Upper lobe of right lung (tissue), 1 donor: ENCODE measurements around the gene CEACAM7. TPM values are rescaled to one million over a fixed set of nuclear protein-coding genes. Genes with fewer than 3 reads are reported as not detected.

Source experiments
- ATAC-seq: fragments of 200-7000 bp; cut with Tn5 transposase; one replicate; pipeline ENCODE4 v1.9.1; 2020; ENCODE audit warnings: mild to moderate bottlenecking, moderate library complexity
- DNase-seq: peaks from one replicate; pipeline ENCODE4 v3.0.0-alpha.2; 2020
- H3K27ac ChIP-seq: fragments of 200-600 bp; one replicate; pipeline ENCODE4 v1.8.0; 2022
- H3K27me3 ChIP-seq: fragments of 200-600 bp; one replicate; pipeline ENCODE4 v1.8.0; 2022; ENCODE audit warnings: mild to moderate bottlenecking
- H3K36me3 ChIP-seq: fragments of 200-600 bp; one replicate; pipeline ENCODE4 v1.8.0; 2022
- H3K4me1 ChIP-seq: fragments of 200-600 bp; one replicate; pipeline ENCODE4 v1.8.0; 2022
- H3K4me3 ChIP-seq: fragments of 200-600 bp; one replicate; pipeline ENCODE4 v1.8.0; 2022; ENCODE audit warnings: mild to moderate bottlenecking
- H3K9me3 ChIP-seq: fragments of 200-600 bp; one replicate; pipeline ENCODE4 v1.8.0; 2022
- CTCF ChIP-seq: fragments of 200-600 bp; IDR thresholded peaks from one replicate; pipeline ENCODE4 v1.8.0; 2022; ENCODE audit warnings: antibody characterized with exemption
- intact Hi-C: fragments of 100-400 bp; cut with DNase I; formaldehyde crosslinking; loops from one replicate; pipeline ENCODE4 v1.11.0; 2022
- total RNA-seq: library from RNA; stranded (reverse); fragmentation: NEBNext Ultra II Directional; extraction: Animal tissue kit (Norgen Biotek cat#: 25700); gene quantifications from one replicate; pipeline ENCODE4 v1.2.1, GENCODE V29; 2021
- donor health status: DM: no; HTN: yes; CAD: no; lungs with severe emphysema.

CEACAM7 gene
- total RNA-seq, 1 donor from 2014 or later = not detected

DNA sequence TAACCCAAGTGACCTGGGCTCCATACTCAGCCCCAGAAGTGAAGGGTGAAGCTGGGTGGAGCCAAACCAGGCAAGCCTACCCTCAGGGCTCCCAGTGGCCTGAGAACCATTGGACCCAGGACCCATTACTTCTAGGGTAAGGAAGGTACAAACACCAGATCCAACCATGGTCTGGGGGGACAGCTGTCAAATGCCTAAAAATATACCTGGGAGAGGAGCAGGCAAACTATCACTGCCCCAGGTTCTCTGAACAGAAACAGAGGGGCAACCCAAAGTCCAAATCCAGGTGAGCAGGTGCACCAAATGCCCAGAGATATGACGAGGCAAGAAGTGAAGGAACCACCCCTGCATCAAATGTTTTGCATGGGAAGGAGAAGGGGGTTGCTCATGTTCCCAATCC lies 6.1 kb upstream of the CEACAM7 start:
- DNase-seq (no peak), ATAC-seq (no peak)
- no peaks in the 10 kb centered on the region for H3K4me1 ChIP-seq
- TF ChIP-seq CTCF = no peak
- intact Hi-C loops = no loop called here
- H3K9me3 ChIP-seq = no peaks in the 10 kb centered on the region
- no peaks in the 10 kb centered on the region for H3K27me3 ChIP-seq
- H3K4me3 ChIP-seq = no peak overlapping the region
- no peaks in the 10 kb centered on the region for H3K36me3 ChIP-seq
- no peak overlapping the region for H3K27ac ChIP-seq

GRCh38 chr19:41691268-41691970 lies 3.3 kb upstream of the CEACAM7 start:
- ATAC-seq (peak; percentile 78), DNase-seq (peak; percentile 63)
- H3K9me3 ChIP-seq = no peaks in the 10 kb centered on the region
- H3K27me3 ChIP-seq = no peaks in the 10 kb centered on the region
- TF ChIP-seq CTCF = peak; percentile 59
- H3K4me1 ChIP-seq = no peaks in the 10 kb centered on the region
- H3K36me3 ChIP-seq = no peaks in the 10 kb centered on the region
- H3K4me3 ChIP-seq = no peak overlapping the region
- no peak overlapping the region for H3K27ac ChIP-seq
- intact Hi-C loops = no loop called here

DNA sequence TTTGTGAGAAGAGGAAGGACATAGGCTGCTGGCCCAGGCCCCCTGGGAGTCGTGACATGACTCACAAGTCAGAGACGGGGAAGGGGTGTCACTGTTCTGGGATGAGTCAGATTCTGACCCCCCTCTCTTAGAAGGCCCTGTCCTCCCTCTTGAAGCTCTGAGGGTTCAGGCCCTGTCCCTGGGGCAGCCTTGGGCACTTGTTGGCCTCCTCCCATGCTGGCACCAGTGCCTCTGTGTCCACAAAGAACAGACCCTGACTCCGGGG lies 2.7 kb upstream of the CEACAM7 start:
- Histone ChIP-seq H3K36me3 (no peaks in the 10 kb centered on the region), H3K27me3 (no peaks in the 10 kb centered on the region), H3K4me1 (no peaks in the 10 kb centered on the region), H3K27ac (no peak overlapping the region), H3K4me3 (no peak overlapping the region), H3K9me3 (no peaks in the 10 kb centered on the region)
- no peak for TF ChIP-seq CTCF
- intact Hi-C loops = no loop called here
- no peak for ATAC-seq
- DNase-seq = peak; percentile 47

GRCh38 chr19:41689993-41690800 lies 2.1 kb upstream of the CEACAM7 start:
- ATAC-seq = no peak
- H3K4me3 ChIP-seq = no peak overlapping the region
- no peaks in the 10 kb centered on the region for H3K9me3 ChIP-seq
- no peak for DNase-seq
- TF ChIP-seq CTCF = no peak
- H3K4me1 ChIP-seq = no peaks in the 10 kb centered on the region
- no peaks in the 10 kb centered on the region for H3K36me3 ChIP-seq
- no peaks in the 10 kb centered on the region for H3K27me3 ChIP-seq
- intact Hi-C loops = no loop called here
- H3K27ac ChIP-seq = no peak overlapping the region

DNA sequence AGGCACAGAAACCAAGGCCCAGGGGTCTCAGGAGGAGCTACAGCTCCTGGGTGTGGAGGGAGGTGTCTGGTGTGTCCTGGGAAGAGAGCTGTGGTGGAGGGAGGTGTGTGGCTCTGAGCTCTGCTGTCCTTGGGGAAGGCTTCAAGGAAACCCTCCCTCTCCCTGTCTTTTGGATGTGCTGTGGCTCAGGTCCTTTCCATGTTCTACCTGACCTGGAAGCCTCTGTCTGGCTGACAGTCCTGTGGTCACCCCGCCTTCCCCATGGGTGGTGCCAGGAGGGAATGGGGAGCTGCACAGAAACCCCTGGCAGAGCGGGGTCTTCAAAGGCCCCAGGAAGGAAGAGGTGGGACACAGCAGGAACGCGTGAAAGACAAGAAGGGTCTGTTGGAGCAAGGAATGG lies 617 bp upstream of the CEACAM7 start:
- DNase-seq (no peak), ATAC-seq (no peak)
- no peak overlapping the region for H3K4me3 ChIP-seq
- no peaks in the 10 kb centered on the region for H3K27me3 ChIP-seq
- H3K27ac ChIP-seq = no peak overlapping the region
- H3K9me3 ChIP-seq = no peaks in the 10 kb centered on the region
- H3K4me1 ChIP-seq = no peaks in the 10 kb centered on the region
- intact Hi-C loops = no loop called here
- no peaks in the 10 kb centered on the region for H3K36me3 ChIP-seq
- no peak for TF ChIP-seq CTCF
